Measurements from ENCODE around the gene CSF3. TPM values are rescaled to one million over a fixed set of nuclear protein-coding genes. Genes with fewer than 3 reads are reported as not detected.

The CSF3 gene
- total RNA-seq, 4 donors from 2014 or later, result 2.6 to 38.9 TPM; not detected in 2

DNA sequence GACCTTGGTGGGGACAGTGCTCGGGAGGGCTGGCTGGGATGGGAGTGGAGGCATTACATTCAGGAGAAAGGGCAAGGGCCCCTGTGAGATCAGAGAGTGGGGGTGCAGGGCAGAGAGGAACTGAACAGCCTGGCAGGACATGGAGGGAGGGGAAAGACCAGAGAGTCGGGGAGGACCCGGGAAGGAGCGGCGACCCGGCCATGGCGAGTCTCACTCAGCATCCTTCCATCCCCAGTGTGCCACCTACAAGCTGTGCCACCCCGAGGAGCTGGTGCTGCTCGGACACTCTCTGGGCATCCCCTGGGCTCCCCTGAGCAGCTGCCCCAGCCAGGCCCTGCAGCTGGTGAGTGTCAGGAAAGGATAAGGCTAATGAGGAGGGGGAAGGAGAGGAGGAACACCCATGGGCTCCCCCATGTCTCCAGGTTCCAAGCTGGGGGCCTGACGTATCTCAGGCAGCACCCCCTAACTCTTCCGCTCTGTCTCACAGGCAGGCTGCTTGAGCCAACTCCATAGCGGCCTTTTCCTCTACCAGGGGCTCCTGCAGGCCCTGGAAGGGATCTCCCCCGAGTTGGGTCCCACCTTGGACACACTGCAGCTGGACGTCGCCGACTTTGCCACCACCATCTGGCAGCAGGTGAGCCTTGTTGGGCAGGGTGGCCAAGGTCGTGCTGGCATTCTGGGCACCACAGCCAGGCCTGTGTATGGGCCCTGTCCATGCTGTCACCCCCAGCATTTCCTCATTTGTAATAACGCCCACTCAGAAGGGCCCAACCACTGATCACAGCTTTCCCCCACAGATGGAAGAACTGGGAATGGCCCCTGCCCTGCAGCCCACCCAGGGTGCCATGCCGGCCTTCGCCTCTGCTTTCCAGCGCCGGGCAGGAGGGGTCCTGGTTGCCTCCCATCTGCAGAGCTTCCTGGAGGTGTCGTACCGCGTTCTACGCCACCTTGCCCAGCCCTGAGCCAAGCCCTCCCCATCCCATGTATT, 1.1 kb downstream of the CSF3 start:
- Histone ChIP-seq H3K36me3 (peaks cover 0 to 3% (median 0%) of the 10 kb centered on the region in 4 donors), H3K27me3 (no peaks in the 10 kb centered on the region), H3K27ac (peak overlapping the region in 2 of 4 donors; percentile 60 to 70), H3K4me1 (peaks cover 24 to 47% (median 34%) of the 10 kb centered on the region in 4 donors), H3K4me3 (no peak overlapping the region), H3K9me3 (no peaks in the 10 kb centered on the region)
- 81 to 84% methylated on average over 11 to 24 of the region's 26 CpGs for WGBS, 2 donors (ENCODE audit: low coverage in 1 of 2)
- no peak for TF ChIP-seq EP300 (IDR thresholded peaks at IDR 0.05; ENCODE audit: low read depth)
- no peak for TF ChIP-seq POLR2AphosphoS5 (IDR thresholded peaks at IDR 0.05)
- TF ChIP-seq POLR2A (IDR thresholded peaks at IDR 0.05), result no peak
- TF ChIP-seq, protein P1, sequence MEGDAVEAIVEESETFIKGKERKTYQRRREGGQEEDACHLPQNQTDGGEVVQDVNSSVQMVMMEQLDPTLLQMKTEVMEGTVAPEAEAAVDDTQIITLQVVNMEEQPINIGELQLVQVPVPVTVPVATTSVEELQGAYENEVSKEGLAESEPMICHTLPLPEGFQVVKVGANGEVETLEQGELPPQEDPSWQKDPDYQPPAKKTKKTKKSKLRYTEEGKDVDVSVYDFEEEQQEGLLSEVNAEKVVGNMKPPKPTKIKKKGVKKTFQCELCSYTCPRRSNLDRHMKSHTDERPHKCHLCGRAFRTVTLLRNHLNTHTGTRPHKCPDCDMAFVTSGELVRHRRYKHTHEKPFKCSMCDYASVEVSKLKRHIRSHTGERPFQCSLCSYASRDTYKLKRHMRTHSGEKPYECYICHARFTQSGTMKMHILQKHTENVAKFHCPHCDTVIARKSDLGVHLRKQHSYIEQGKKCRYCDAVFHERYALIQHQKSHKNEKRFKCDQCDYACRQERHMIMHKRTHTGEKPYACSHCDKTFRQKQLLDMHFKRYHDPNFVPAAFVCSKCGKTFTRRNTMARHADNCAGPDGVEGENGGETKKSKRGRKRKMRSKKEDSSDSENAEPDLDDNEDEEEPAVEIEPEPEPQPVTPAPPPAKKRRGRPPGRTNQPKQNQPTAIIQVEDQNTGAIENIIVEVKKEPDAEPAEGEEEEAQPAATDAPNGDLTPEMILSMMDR (IDR thresholded peaks at IDR 0.05), result no peak
- no peak for DNase-seq
- intact Hi-C loops (cut with DNase I; ENCODE audit: low total_unique reads) (loop anchor here (10.0 kb wide), 2 partner anchors 109 to 179 kb away; partner anchors contain the start of gene MSL1), in situ Hi-C loops (cut with MboI; ENCODE audit: low pct_ligation_motif_present in 1 of 4, low pct_unique_long_range_greater_than_20kb in 1 of 4, low sequenced_read_pairs in 3 of 4) (loop anchor here in 1 of 4 donors (25.0 kb wide), 1 partner anchor 271 kb away; the partner anchor contains the start of gene CDC6)

GRCh38 chr17:40017422-40018080, 2.3 kb downstream of the CSF3 start:
- Histone ChIP-seq H3K36me3 (peaks cover 0 to 9% (median 3%) of the 10 kb centered on the region in 4 donors), H3K9me3 (no peaks in the 10 kb centered on the region), H3K27me3 (no peaks in the 10 kb centered on the region), H3K4me3 (no peak overlapping the region), H3K4me1 (peaks cover 24 to 54% (median 40%) of the 10 kb centered on the region in 4 donors), H3K27ac (peak overlapping the region in 3 of 4 donors; percentile 51 to 74 (median 59))
- 55% methylated on average over 15 of the region's 15 CpGs; no CpG with 5 or more reads in 1 of the 2 donors for WGBS, 2 donors (ENCODE audit: low coverage in 1 of 2)
- intact Hi-C loops (cut with DNase I; ENCODE audit: low total_unique reads), result loop anchor here (10.0 kb wide), 2 partner anchors 107 to 177 kb away; partner anchors contain the start of gene MSL1
- in situ Hi-C loops (cut with MboI; ENCODE audit: low pct_ligation_motif_present in 1 of 4, low pct_unique_long_range_greater_than_20kb in 1 of 4, low sequenced_read_pairs in 3 of 4), result loop anchor here in 1 of 4 donors (25.0 kb wide), 1 partner anchor 270 kb away; the partner anchor contains the start of gene CDC6
- no peak for DNase-seq
- TF ChIP-seq, protein P1 (IDR thresholded peaks at IDR 0.05), result no peak
- TF ChIP-seq POLR2AphosphoS5 (IDR thresholded peaks at IDR 0.05) (no peak), POLR2A (IDR thresholded peaks at IDR 0.05) (no peak), EP300 (IDR thresholded peaks at IDR 0.05; ENCODE audit: low read depth) (no peak)

DNA sequence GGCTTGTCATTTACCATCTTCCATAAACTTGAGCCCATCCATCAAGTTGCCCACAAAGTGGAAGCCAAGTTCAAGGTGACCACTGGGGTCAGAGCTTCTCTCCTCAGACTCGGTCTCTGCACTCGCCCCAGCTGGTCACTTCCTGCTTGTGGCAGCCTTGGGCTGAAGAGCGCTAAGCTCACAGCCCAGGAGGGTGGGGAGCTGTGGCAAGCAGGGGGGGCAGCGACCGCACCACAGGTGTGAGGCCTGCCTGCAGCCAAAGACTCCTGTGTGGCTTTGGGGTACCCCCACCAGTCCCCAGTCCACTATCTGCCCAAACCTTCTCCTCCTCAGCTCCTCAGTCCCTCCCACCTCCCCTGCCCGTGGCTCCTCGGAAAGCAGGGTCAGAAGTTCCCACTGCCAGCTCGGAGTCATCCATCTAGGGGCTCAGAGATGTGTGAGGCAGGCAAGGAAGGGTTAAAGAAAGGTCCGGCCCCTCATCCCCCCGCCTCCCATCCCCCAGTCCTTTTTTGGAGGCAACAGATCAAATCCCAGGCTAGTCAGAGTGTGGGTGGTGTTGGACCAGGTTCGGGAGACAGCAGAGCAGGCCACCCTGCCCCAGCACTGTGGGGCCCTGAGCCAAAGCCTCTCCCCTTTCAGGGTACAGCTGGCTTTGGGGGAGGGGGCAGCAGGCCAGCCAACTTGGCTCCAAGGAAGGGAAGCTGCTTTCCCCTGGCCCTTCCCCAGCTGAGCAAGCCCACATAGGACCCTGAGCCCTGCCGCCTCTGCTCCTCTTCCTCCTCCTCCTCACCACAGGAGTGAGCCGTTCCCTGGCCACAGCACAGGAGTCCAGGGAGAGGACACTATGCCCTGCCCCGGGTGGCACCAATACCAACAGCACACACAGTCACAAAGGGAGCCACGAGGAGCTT, 3.2 kb downstream of the CSF3 start:
- peaks cover 0 to 13% (median 4%) of the 10 kb centered on the region in 4 donors for H3K36me3 ChIP-seq
- TF ChIP-seq POLR2A (IDR thresholded peaks at IDR 0.05) (no peak), EP300 (IDR thresholded peaks at IDR 0.05; ENCODE audit: low read depth) (no peak), POLR2AphosphoS5 (IDR thresholded peaks at IDR 0.05) (no peak)
- TF ChIP-seq, protein P1 (IDR thresholded peaks at IDR 0.05), result no peak
- H3K4me1 ChIP-seq, result peaks cover 24 to 62% (median 48%) of the 10 kb centered on the region in 4 donors
- H3K4me3 ChIP-seq, result no peak overlapping the region
- no peaks in the 10 kb centered on the region for H3K9me3 ChIP-seq
- peak overlapping the region in 3 of 4 donors; percentile 51 to 74 (median 59) for H3K27ac ChIP-seq
- intact Hi-C loops (cut with DNase I; ENCODE audit: low total_unique reads) (loop anchor here (10.0 kb wide), 2 partner anchors 106 to 176 kb away; partner anchors contain the start of gene MSL1), in situ Hi-C loops (cut with MboI; ENCODE audit: low pct_ligation_motif_present in 1 of 4, low pct_unique_long_range_greater_than_20kb in 1 of 4, low sequenced_read_pairs in 3 of 4) (loop anchor here in 1 of 4 donors (25.0 kb wide), 1 partner anchor 269 kb away; the partner anchor contains the start of gene CDC6)
- no peak for DNase-seq
- H3K27me3 ChIP-seq, result no peaks in the 10 kb centered on the region
- 55% methylated on average over 12 of the region's 15 CpGs; no CpG with 5 or more reads in 1 of the 2 donors for WGBS, 2 donors (ENCODE audit: low coverage in 1 of 2)

All from transverse colon (tissue), 4 donors.